GM12878 (cell line): ENCODE results near the gene NMT1. TPM values are rescaled to one million over a fixed set of nuclear protein-coding genes. Genes with fewer than 3 reads are reported as not detected.
A peak's percentile ranks its signal among the peaks of the same experiment; 100 is the strongest.

Experiments used
- ATAC-seq: fragments of 200-7000 bp; cut with Tn5 transposase; 3 replicates; pipeline ENCODE4 v1.9.1; 2020; ENCODE audit warnings: mild to moderate bottlenecking, moderate library complexity
- BruUV-seq: library from RNA; stranded (reverse); fragments of 400-500 nt; replicated peaks from 2 replicates; lab custom pipeline; 2021; lab: Mats Ljungman, UMichigan
- CTCF ChIA-PET: fragments of 300-600 bp; sonication (Branson Sonifier 250); formaldehyde crosslinking; extraction: SDS; loops from one replicate; lab custom pipeline; 2021; ENCODE audit warnings: inconsistent platforms; lab: Yijun Ruan, JAX
- POLR2A ChIA-PET: fragments of 350-600 bp; formaldehyde crosslinking; extraction: SDS; loops from one replicate; lab custom pipeline; 2021; ENCODE audit warnings: inconsistent platforms; lab: Charles Lee
- RAD21 ChIA-PET: fragments of 300-600 bp; sonication (Branson Sonifier 250); formaldehyde crosslinking; loops from one replicate; lab custom pipeline; 2023; ENCODE audit warnings: antibody characterized with exemption; ENCODE audit not compliant: unreplicated experiment; lab: Charles Lee
- SMC1A ChIA-PET: fragments of 300-600 bp; sonication (Branson Sonifier 250); formaldehyde crosslinking; loops from one replicate; lab custom pipeline; 2023; ENCODE audit not compliant: unreplicated experiment, uncharacterized antibody; lab: Charles Lee
- DNase-seq: peaks from one replicate; pipeline ENCODE4 v3.0.0-alpha.2; 2011; ENCODE audit warnings: low read depth, low spot score
- FAIRE-seq: peaks from 3 replicates; lab custom pipeline; 2011; peaks lifted over from hg19 to GRCh38; lab: Jason Lieb, UNC
- H2AFZ ChIP-seq: 2 replicates; pipeline ENCODE4 v1.6.0; 2011; ENCODE audit warnings: low read depth, low read length, control low read depth; ENCODE audit not compliant: control insufficient read depth
- H3K27ac ChIP-seq: 2 replicates; pipeline ENCODE4 v1.5.1; 2011; ENCODE audit warnings: control low read depth; ENCODE audit not compliant: control insufficient read depth, insufficient read depth
- H3K27me3 ChIP-seq, 2 experiments: replicated peaks in 1 of 2; 2 replicates each; pipeline versions ENCODE4 v1.6.0 to v1.6.1; 2011; ENCODE audit warnings: low read length in 1 of 2; ENCODE audit not compliant: control insufficient read depth in 2 of 2, insufficient read depth in 2 of 2
- H3K36me3 ChIP-seq, 2 experiments: 2 replicates each; pipeline ENCODE4 v1.5.1; 2011; ENCODE audit warnings: low read length in 1 of 2; ENCODE audit not compliant: control insufficient read depth in 2 of 2, insufficient read depth in 2 of 2
- H3K4me1 ChIP-seq: 2 replicates; pipeline ENCODE4 v1.6.1; 2011; ENCODE audit warnings: mild to moderate bottlenecking, low read length, moderate library complexity, mixed read lengths; ENCODE audit not compliant: control insufficient read depth, insufficient read depth
- H3K4me2 ChIP-seq: 2 replicates; pipeline ENCODE4 v1.6.0; 2011; ENCODE audit warnings: control low read depth; ENCODE audit not compliant: control insufficient read depth, insufficient read depth
- H3K4me3 ChIP-seq: fragments of 200-600 bp; sonication (generic); 2 replicates; pipeline ENCODE4 v1.5.1; 2016
- H3K79me2 ChIP-seq: 2 replicates; pipeline ENCODE4 v1.6.0; 2011; ENCODE audit warnings: low read length; ENCODE audit not compliant: control insufficient read depth, insufficient read depth
- H3K9ac ChIP-seq: 2 replicates; pipeline ENCODE4 v1.8.0; 2011; ENCODE audit warnings: low read length, control low read depth, mixed read lengths; ENCODE audit not compliant: control insufficient read depth, insufficient read depth
- H3K9me3 ChIP-seq: replicated peaks from 3 replicates; pipeline ENCODE4 v1.5.1; 2011; ENCODE audit warnings: mild to moderate bottlenecking, low read length; ENCODE audit not compliant: control insufficient read depth, insufficient read depth
- H4K20me1 ChIP-seq: 2 replicates; pipeline ENCODE4 v1.6.0; 2011; ENCODE audit not compliant: control insufficient read depth, insufficient read depth
- CTCF ChIP-seq, 3 experiments: IDR thresholded peaks in 2 of 3; conservative IDR thresholded peaks in 1 of 3; 2 replicates each; pipeline ENCODE4 v1.5.1; 2011; ENCODE audit warnings: low read depth in 3 of 3, low read length in 3 of 3, mild to moderate bottlenecking in 3 of 3, control low read depth in 2 of 3, moderate library complexity in 2 of 3, inconsistent platforms in 1 of 3, mixed read lengths in 1 of 3; ENCODE audit not compliant: control insufficient read depth in 2 of 3, insufficient read depth in 1 of 3; ENCODE audit errors: extremely low read depth in 1 of 3
- LARP7 ChIP-seq: fragments of 450-650 bp; IDR thresholded peaks from 2 replicates; pipeline ENCODE4 v1.6.1; 2017; ENCODE audit warnings: mild to moderate bottlenecking
- RAD21 ChIP-seq: IDR thresholded peaks from 2 replicates; pipeline ENCODE4 v1.6.1; 2011; ENCODE audit warnings: mild to moderate bottlenecking, low read depth, low read length, moderate library complexity; ENCODE audit not compliant: insufficient read depth
- WGBS: methylation state at CpG from one replicate; pipeline ENCODE4 v1.1.6; 2016; ENCODE audit warnings: low lambda C conversion rate; ENCODE audit not compliant: insufficient replicate concordance, insufficient coverage; ENCODE audit errors: missing lambda C conversion rate; 5-methylcytosine and 5-hydroxymethylcytosine counted together
- in situ Hi-C: fragments of 300-500 bp; cut with MboI; formaldehyde crosslinking; loops from 9 replicates; pipeline ENCODE4 v1.14.3; 2018; ENCODE audit warnings: mixed read lengths
- intact Hi-C: fragments of 100-400 bp; cut with micrococcal nuclease; formaldehyde crosslinking; loops from one replicate; pipeline ENCODE4 v1.14.2; 2022; ENCODE audit not compliant: unreplicated experiment
- polyA plus RNA-seq, 11 experiments: library from polyadenylated mRNA; depleted of rRNA in 4 of 11; unstranded in 6 of 11; stranded (reverse) in 5 of 11; fragments of >200 nt; fragmentation: Nextera tagmentation in 4 of 11; fragmentation: Illumina TruSeq in 1 of 11; extraction: Ambion mirVana in 4 of 11; extraction: Trizol in 1 of 11; gene quantifications; 1 replicate in 1 of 11; 2 replicates in 10 of 11; pipeline versions ENCODE4 v1.2.1 to v1.2.3, GENCODE V29; 2011 to 2016; ENCODE audit warnings: inconsistent platforms in 2 of 11, missing spikeins in 2 of 11, low read depth in 1 of 11
- total RNA-seq, 4 experiments: library from RNA; depleted of rRNA in 3 of 4; stranded (reverse); fragments of >200 nt in 3 of 4; fragmentation: Illumina TruSeq in 1 of 4; extraction: Trizol in 1 of 4; gene quantifications; 2 replicates each; pipeline versions ENCODE4 v1.2.1 to v1.2.3, GENCODE V29; 2013 to 2021

Gene NMT1
- total and polyA plus RNA-seq, 10 of the 15 experiments (the other 5 are each of a cell fraction or from before 2014, with no cell fraction given), result 96.7 to 395 (median 222) TPM

DNA sequence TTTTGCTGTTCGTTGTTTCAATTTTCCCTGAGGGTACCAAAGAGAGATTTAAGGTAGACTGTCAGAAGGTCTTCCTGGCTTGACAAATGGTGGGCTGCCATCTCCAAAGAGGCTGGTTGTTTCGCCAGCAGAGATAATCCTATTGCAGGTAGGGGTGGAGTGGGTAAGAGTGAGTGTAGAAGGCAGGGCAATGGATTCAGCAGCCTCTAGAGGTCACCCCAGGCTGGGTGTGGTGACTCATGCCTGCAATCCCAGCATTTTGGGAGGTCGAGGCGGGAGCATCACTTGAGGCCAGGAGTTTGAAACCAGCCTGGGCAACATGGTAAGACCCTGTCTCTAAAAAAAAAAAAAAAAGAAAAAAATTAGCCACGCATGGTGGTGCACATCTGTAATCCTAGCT lies 44.3 kb upstream of the NMT1 start:
- peaks cover 17% of the 10 kb centered on the region for H3K4me1 ChIP-seq
- in situ Hi-C loops (no loop called here), intact Hi-C loops (loop anchor here (5.0 kb wide), 1 partner anchor 80 kb away; no protein-coding TSS in a partner anchor)
- H3K79me2 ChIP-seq, result no peaks in the 10 kb centered on the region
- TF ChIP-seq LARP7 (no peak), CTCF (IDR thresholded peaks at IDR 0.05 in 2 of 3, conservative IDR thresholded peaks at IDR 0.05 in 1 of 3; ENCODE audit: control insufficient read depth in 2 of 3, extremely low read depth in 1 of 3, insufficient read depth in 1 of 3, low read depth in 3 of 3, low read length in 3 of 3) (peak; percentile 36 to 61 (median 40); a peak in 5 of 6 replicates), RAD21 (peak; percentile 41)
- 49% methylated on average over 5 of the region's 5 CpGs for WGBS
- no peak overlapping the region for H3K4me3 ChIP-seq
- DNase-seq, result no peak
- H3K9me3 ChIP-seq, result no peaks in the 10 kb centered on the region
- no peak overlapping the region for H3K4me2 ChIP-seq
- BruUV-seq, result no TSS peak
- no peak overlapping the region for H3K27ac ChIP-seq
- no peaks in the 10 kb centered on the region for H3K36me3 ChIP-seq
- H2AFZ ChIP-seq, result no peak overlapping the region
- ChIA-PET RAD21 (interaction anchor here (1.0 to 7.9 kb wide), 2 partner anchors 34 to 97 kb away, joined by 3 to 82 read pairs; no protein-coding TSS in a partner anchor), POLR2A (no interaction called here), SMC1A (interaction anchor here (0.6 kb wide), 1 partner anchor 83 kb away, joined by 3 read pairs; no protein-coding TSS in a partner anchor), CTCF (interaction anchor here (0.6 to 9.5 kb wide), 9 partner anchors 32 to 266 kb away, joined by 3 to 156 read pairs (median 4); partner anchors contain the start of gene ACBD4)
- H3K27me3 ChIP-seq, result peaks cover 0 to 6% of the 10 kb centered on the region in 2 experiments; a peak in 3 of 4 replicates
- ATAC-seq, result peak; percentile 33; the same call in 2 of the 3 replicates
- no peaks in the 10 kb centered on the region; the same call in 1 of the 2 replicates for H4K20me1 ChIP-seq
- no peak for FAIRE-seq
- H3K9ac ChIP-seq, result no peak overlapping the region
